HG03457 (cell line): ENCODE measurements around the gene ZNF474.
"Not testable (repeated sequence)": the region's sequence is repeated elsewhere in the genome, so short reads cannot be mapped to it uniquely, and the experiment has no call there.

Experiments
- ATAC-seq: cut with Tn5 transposase; IDR thresholded peaks from one replicate; pipeline ENCODE4 v1.9.1; 2021; ENCODE audit warnings: moderate number of reproducible peaks; ENCODE audit not compliant: unreplicated experiment

ZNF474 gene

DNA sequence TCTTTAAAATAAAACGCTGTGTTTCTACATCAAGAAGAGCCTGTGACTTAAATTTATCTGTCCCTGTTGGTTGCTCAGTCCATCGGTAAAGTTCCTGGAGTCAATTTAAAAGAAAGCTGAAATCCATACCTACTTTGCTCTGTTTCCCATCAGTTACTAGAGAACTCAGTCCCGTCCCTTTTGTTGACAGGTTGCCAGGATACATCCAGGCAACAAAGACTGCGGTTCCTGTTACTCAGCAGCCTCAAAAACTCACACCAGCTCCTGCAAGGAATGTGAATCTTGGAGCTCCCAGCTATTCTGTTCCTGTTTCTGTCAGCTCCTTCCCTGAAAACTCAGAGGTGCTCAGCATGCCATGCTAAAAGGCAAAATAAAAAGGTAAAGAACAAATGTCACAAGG is at the start of gene ZNF474:
Gene ZNF474, plus strand, starts transcription at position 241 of the 400 bp plus-strand sequence. CDS start 22,445 bp downstream, outside the sequence.
- no peak for ATAC-seq

DNA sequence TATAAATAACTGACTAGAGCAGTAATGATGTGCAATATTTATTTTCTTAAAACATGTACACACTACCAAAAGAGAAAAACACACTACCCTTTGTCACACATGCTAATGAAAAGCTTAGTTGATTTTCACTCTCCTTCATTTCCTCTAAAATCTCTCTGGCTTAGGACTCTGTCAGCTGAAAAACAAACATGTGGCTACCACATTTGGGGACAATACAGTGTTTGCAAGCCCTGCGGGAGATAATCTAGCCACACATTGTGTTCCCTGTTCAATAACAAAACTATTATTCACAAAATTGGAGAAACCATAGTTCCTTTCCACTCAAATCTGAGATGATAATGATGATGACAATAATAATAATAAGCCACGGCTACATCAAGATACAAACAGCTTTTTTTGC is 47.8 kb upstream of the ZNF474 start:
- no peak for ATAC-seq

DNA sequence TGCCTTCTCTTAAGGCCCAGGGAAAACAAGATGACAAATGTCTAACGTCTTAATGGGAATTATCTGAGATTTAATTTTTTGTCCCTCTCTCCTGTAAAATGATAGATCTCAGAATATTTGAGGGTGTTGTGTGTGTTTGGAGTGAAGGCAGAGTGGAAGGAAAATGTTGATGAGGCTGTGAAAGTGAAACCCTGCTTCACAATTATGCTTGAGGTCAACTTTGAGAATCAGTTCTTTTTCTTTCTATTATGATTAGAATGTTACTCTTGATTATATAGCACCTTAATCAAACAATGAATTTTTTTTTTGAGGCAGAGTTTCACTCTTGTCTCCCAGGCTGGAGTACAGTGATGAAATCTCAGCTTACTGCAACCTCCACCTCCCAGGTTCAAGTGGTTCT is 45.8 kb upstream of the ZNF474 start:
- no peak for ATAC-seq

- ATAC-seq = no peak
These were observed 44.3 kb upstream of the ZNF474 start for GRCh38 chr5:122085041-122085440.

DNA sequence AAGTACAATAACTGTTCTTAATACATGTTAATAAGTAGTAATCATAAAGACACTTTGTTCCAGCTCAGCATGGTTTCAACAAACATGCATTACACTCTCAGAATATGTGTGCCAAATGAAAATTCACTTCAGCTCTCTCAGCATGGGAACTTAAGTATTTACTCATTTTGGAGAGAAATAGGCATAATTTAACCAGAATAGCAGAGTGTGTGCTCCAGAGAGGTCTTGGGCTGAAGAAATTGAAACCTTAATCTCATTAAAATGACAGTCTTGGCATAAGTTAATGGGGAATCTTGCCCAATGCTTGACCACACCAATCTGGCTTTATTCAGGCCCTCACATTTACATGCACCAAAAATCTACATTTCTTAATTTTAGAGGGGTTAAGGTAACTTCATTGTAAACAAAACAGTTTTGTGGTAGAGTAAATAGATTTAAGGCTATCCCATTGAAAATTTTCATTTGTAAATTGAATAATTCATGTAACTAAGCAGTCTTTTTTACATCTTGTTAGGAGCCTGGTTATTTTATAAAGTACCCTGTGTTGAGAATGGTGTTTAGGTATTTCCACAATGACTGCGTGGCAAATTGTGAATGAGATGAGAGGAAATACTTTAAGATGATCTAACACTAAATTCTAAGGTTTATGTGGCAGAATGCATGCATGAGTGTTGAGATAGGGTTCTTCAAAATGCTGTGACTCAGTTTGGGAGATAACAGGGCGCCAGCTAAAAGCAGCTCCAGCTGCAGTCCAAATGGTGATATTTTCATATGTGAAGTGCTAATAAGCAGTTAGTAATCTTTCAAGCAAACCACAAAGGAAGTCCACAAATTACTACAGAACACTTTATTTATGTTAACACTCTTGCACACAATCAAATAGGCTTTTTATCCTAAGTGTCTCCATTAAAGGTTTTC is 40.0 kb upstream of the ZNF474 start:
- no peak for ATAC-seq

DNA sequence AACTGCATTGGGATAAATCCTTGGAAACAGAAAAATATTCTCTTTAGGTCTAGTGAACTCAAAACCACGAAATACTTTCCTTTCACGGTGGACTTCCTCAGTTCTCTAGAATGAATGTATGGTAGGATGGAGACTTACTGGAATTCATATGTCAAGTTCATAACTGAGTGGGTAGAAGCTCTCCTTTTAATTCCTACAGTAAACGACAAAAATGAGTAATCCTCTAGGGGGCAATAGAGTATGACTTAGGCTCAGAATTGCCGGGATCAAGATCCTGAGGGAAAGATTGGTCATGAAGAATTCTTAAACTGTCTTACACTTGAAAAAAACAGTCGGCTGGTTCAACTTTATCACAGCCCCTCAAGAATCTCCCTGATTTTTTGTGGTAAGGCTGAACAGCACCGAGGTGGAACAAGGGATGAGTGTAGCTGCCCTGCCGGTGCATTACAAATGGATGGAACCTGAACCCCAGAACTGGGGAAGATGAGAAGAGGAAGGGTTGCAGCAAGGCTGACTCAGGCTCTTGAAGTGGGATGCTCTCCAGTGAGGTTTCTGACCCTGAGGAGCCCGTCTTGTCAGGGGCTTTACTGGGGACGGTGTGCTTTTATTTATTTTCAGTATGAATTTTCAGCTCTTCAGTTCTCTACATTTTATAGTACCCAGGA is 37.3 kb upstream of the ZNF474 start:
- no peak for ATAC-seq

DNA sequence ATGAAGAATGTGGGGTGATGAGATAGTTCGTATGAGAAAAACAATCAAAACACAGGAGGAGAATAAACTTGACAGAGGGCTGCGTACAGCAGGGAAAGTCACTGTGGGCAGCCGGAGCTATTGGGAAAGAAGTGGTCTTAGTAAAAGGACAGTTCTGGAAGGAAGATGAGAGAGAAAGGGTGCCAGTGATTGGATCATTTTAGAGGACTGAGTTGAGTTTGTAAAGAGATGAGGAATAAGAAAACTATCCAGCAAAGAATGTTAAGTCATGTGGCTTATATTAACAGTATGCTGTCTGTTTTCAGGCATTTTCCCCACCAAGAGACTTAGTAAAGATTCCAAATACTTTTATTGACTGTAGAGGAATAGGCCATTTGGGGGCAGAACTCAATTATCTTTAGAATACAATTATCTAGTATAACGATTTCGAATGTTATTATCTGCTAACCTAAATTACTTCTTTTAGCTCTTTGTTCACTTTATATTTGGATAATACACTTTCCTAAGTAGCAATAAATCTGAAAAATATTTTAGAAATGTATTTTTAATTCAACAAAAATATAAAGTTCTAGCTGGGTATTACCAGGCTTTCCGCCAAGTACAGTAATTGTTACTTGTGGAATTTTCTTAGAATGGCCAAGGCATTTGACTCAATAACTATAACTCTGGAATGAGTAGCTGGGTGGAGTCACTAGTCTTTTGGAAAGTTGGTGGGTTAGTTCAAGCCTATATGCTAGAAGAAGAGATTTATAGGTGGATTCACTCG is 35.7 kb upstream of the ZNF474 start:
- no peak for ATAC-seq

GRCh38 chr5:122094251-122094650 is 35.1 kb upstream of the ZNF474 start:
- ATAC-seq = not testable (repeated sequence)

DNA sequence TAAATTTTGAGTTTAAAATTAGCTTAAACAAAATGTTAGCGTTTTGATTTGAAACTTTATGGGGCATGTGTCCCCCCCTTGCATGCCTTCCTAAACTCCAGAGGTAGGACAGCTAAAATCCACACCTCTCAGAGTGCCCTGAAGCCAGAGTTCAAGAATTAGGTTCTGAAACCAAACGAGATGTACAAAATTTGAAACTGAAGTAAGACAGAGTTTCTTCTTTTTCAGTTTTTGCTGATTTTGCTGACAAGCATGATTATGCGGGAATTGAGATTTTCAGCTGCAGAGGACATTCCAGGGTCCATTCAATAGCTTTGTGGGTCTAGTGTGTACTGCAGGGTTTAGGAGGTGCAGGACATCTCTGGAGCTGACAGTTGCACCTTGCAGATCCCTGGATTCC is 34.2 kb upstream of the ZNF474 start:
- no peak for ATAC-seq

- no peak for ATAC-seq
These were observed 32.0 kb upstream of the ZNF474 start for GRCh38 chr5:122097391-122097790.

DNA sequence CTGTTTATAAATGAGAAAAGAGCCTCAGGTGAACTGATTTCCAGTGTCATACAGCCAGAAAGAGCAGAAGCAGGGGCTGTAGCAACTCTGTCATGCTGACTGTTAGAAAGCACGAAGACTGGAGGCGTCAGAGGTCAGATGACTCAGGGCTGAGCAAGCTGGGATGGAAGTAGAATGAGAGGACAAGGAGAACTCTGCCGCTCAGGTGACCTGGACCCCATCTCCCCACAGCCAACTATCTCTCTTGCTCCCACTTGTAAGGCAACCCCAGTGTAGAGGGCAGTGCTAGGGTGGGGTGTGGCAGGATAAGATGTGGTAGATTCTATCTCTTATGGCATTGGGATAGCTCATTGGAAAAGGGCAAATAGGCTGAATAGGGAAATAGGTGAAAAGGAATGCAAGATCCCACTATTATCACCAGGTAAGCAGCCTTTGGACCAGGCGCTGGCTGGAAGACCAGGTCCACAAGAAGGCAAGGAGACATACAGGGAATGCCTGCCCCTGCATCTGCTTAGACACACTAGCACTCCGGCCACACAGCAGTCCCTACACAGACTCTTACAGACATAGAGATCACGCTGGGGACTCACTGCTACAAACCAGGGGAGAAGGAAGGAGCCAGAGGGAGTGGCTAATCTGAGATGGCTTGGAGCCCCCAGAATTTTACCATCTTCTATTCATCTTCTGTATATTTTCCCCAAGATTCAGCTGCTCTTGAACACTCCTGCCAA is 30.1 kb upstream of the ZNF474 start:
- no peak for ATAC-seq

DNA sequence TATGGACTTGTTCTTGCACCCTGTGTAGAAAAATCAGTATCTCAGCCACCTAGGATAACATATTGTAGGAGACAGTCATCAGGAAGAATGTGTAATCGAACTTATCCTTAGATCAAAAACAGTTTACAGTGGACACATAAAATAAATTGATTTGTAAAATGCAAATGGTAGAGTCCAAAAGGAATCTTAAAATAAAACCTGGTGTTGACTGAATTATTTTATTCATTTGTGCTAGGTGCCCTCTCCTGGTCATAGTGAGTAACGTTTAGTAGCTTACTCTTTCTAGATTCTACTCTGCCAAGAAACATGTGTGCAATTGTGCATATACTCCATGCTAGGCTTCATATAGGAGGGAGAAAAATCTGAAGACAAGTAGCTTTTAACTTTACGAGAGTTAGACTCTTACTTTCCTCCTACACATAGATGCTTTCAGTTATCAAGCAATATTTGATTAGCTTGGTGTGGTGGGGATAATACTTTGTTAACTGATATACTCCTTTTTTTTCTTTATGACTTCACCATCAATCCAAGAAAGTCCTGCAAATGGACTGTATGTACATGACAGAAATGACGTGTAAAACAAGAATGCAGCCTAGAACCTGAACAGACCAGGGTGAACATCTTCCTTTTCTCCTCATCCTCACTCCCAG is 27.6 kb upstream of the ZNF474 start:
- no peak for ATAC-seq

GRCh38 chr5:122102825-122103224 is 26.5 kb upstream of the ZNF474 start:
- ATAC-seq = no peak

GRCh38 chr5:122105909-122106308 is 23.4 kb upstream of the ZNF474 start:
- ATAC-seq = no peak

- no peak for ATAC-seq
These were observed 22.3 kb upstream of the ZNF474 start for GRCh38 chr5:122107016-122107415.

- ATAC-seq = no peak
These were observed 18.4 kb upstream of the ZNF474 start for GRCh38 chr5:122110987-122111386.

DNA sequence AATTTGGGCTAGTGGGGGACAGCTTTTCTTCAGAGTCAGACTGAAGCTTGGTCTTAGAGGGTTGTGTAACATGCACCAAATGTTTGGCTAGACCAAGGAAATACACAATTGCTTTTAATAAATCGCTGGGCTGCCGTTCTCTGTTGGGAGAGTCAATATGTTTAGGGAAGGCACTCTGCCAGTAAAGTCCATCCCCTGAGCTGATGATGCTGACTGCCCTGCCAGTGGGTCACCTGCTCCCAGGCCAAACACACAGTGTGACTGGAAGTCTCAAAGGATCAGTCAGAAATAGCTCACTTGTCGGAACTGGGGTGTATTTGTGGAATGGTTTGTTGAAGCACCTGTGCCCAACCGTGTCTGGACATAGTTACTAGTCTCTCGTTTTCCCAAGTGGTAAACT is 17.9 kb upstream of the ZNF474 start:
- ATAC-seq = no peak

GRCh38 chr5:122112063-122112462 is 17.3 kb upstream of the ZNF474 start:
- no peak for ATAC-seq

GRCh38 chr5:122112733-122113558 is 16.4 kb upstream of the ZNF474 start:
- ATAC-seq = no peak
